HTERT RPE-1 (cell line): Measurements from ENCODE around the gene CLEC10A.

Experiments
- in situ Hi-C: fragments of 300-500 bp; cut with MboI; formaldehyde crosslinking; loops from 4 replicates; pipeline ENCODE4 v1.14.3; 2020; ENCODE audit warnings: low sequenced_read_pairs

The CLEC10A gene

DNA sequence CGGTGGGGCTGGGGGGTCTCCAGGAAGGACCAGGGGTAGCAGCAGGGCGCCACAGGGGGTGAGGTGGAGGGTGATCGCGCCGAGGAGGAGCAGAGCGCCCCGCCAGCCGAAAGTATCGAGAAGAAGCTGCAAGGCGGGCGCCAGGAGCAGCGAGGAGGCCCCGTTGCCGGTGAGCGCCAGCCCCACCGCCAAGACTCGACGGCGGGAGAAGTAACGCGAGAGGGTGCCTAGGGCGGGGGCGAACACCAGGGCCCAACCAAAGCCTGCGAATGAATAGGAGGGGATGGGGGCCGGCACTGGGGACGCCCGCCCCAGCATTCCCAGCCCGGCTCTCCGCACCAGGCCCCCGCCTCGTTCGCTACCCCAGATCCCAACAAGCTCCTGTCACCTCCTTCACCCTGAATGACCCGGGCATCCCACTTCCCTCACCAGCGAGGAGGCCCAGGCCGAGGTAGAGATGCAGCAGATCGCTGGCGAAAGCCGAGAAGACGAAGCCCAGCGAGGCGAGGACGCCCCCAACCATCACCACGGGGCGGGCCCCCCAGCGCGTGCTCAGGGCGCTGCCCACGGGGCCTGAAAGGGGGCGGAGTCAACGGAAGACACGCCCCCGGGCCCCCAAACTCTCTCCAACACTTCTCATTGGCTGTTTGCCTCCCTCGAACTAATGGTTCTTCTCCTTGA, 37.4 kb downstream of the CLEC10A start:
- in situ Hi-C loops: no loop called here

DNA sequence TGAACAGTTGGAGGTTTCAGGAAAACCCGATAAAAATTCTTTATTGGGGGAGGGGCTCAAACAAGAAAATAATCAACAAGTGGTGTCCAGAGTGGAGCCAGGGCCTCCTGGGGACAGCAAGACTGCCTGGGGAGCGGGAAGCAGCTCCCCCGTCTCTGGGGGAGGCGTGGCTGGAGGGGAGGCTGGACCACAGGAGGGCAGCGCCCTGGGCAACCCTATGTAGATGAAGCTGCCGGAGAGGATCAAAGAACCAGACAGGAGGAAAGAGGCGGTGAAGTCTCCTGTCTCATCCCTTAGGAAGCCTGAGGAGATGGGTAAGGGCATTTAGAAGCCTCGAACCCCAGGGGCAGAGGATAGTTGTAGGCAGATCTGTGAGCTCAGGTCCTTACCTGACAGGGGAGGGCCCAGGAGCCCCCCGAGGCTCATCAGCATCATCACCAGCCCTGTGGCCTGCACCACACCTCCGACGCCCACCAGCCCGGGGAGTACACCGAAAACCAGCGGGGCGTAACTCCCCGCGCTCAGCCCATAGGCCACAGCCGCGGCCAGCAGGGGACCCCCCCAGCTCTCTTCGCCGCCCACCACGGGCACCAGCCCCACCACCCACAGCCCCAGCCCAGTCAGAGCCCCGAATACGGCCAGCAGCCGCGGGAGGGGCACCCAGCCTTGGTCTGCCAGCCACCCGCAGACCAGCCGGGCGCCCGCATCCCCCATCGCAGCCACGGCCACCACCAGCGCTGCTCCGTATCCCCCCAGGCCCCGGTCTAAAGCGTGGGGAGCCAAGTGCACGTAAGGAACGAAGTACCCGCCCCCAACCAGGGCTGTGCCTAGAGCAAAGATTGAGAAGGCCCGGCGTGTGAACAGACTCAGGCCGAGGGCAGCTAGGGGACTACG, 38.2 kb downstream of the CLEC10A start:
- in situ Hi-C loops: no loop called here

DNA sequence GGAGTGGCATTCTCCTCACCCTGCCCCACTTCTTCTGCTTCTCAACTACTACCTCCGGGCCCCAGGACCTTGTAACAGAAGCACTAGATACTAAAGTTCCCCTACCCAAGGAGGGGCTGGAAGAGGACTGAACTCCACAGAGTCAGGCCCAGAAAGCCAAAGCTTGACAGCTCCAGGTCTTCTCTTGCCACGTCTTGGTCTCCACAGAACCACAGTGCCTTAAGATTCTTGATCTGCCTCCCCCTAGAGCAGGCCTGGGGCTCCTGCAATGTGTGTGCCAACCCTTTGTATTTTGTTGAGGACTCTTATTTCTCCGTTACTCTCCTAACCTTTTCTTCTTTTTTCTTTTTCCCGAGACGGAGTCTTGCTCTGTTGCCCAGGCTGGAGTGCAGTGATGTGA, 40.2 kb downstream of the CLEC10A start:
- in situ Hi-C loops: no loop called here

DNA sequence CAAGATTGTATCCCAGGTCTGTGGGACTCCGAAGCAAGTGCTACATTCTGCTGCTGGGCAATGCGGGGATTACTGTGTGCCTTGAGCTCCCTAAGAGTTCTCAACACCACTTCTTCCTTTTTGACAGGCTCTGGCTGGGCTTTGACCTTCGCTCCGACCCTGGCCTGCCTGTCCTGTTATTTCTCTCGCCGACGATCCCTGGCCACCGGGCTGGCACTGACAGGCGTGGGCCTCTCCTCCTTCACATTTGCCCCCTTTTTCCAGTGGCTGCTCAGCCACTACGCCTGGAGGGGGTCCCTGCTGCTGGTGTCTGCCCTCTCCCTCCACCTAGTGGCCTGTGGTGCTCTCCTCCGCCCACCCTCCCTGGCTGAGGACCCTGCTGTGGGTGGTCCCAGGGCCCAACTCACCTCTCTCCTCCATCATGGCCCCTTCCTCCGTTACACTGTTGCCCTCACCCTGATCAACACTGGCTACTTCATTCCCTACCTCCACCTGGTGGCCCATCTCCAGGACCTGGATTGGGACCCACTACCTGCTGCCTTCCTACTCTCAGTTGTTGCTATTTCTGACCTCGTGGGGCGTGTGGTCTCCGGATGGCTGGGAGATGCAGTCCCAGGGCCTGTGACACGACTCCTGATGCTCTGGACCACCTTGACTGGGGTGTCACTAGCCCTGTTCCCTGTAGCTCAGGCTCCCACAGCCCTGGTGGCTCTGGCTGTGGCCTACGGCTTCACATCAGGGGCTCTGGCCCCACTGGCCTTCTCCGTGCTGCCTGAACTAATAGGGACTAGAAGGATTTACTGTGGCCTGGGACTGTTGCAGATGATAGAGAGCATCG, 41.8 kb downstream of the CLEC10A start:
- in situ Hi-C loops: no loop called here

DNA sequence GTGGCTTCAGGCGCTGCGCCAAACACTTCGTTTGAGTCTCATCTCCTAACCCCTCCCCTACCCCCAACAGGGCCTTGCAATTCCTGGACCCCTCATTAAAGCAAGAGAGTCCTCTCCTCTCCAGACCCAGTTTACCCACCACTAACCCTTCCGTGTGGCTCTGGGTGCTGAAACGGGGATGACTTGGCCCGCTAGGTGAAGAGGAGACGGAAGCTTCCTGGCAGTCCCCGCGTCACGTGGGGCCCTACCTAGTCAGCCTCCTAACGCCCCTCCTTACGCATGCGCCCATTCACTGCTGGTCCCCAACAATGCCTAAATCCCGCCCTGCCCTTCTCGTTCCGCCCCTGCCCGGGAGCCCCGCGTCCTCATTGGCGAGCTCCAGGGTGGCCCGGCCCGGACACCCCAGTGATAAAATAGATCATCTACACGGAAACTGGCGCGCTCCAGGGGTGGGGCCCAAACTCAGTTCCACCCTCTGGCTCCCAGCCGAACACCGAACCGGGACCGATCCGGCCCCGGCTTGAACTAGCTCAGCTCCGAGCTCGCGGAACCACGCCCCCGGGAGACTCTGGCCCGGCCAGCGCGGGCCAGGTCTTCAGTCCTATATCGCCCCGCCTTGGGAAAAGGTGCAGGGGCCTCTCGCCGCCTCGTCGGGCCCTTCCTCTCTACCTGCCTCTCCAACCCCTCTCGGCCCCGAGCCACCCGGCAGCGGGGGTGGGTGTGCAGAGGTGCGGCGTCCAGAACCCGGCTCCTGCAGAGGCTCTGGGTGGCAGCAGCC, 44.3 kb downstream of the CLEC10A start, which contains the start of gene SLC16A13:
SLC16A13 (plus strand) TSS at position 425 of the 778 bp plus-strand sequence. CDS start 368 bp downstream, outside the sequence.
- in situ Hi-C loops: no loop called here

DNA sequence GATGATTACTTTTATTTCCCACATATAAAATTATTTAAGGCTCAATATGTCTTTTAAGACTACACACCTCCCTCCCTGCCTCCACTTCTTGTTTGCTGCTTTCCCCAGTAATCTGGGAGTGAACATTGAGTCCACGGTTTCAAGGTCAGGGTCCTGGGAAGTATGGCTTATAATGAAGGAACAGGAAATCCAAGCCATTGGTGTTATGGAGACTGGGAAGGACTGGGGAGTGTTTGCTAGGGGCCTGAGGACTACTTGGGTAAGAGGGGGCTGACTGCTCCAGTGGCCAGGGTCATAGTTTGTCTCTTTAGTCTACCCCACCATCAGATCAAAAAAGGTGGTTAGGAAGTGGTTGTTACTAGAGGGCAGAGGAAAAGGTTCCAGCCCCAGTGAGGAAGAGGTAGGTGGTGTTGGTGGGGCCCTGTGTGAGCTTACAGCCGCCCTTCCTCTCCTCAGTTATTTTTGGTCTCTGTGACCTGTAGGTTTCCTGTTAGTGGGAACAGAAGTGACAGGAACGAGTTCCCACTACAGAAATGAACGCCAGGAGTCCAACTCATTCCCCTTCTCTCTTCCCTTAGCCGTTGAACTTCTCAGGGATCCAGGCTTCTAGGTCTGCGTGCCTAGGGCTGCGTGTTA, 45.0 kb downstream of the CLEC10A start:
- in situ Hi-C loops: no loop called here

DNA sequence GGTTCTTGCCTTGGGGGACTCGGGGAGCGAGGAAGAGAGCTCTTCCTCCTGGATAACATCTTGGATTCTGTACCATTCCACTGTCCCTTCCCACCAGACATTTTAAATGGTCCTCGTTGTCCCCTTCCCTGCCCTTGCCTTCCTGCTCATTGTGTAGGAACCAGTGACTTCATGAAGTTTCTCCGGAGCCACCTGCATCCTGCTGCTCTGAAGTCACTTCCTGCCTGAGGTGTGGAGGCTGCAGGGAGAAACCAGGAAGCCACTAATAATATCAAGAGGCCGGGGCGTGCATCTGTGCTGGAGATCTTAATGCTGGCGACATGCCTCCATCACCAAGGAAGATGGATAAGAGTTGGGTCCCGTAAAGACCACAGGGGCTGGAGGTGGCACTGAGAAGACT, 50.4 kb downstream of the CLEC10A start:
- in situ Hi-C loops: no loop called here

DNA sequence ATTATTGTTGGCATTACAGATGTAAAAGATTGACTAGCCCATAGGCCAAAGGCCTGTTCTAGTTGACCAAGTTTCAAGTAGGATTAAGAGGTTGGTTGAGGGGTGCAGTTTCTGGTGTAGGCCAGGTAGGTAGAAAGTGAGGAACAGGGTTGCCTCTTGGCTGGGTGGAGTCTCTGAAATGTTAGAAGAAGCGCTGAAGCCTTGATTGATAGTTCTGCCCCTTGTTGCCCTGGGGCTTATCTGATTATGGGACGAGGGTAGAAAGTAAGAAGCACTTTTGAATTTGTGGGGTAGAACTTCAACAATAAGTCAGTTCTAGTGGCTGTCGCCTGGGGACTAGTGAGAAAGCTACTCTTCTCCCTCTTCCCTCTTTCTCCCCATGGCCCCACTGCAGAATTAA, 51.0 kb downstream of the CLEC10A start:
- in situ Hi-C loops: no loop called here

DNA sequence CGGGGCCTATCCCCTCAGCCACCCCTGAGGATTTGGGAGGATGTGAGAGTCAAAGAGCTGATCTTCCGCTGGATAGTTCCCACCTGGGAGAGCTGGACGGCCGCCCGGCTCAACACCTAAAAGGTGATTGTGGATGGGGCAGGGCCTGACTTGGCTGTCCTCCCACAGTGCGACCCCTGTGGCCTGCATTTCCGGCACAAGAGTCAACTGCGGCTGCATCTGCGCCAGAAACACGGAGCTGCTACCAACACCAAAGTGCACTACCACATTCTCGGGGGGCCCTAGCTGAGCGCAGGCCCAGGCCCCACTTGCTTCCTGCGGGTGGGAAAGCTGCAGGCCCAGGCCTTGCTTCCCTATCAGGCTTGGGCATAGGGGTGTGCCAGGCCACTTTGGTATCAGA, 52.7 kb downstream of the CLEC10A start:
- in situ Hi-C loops: no loop called here

DNA sequence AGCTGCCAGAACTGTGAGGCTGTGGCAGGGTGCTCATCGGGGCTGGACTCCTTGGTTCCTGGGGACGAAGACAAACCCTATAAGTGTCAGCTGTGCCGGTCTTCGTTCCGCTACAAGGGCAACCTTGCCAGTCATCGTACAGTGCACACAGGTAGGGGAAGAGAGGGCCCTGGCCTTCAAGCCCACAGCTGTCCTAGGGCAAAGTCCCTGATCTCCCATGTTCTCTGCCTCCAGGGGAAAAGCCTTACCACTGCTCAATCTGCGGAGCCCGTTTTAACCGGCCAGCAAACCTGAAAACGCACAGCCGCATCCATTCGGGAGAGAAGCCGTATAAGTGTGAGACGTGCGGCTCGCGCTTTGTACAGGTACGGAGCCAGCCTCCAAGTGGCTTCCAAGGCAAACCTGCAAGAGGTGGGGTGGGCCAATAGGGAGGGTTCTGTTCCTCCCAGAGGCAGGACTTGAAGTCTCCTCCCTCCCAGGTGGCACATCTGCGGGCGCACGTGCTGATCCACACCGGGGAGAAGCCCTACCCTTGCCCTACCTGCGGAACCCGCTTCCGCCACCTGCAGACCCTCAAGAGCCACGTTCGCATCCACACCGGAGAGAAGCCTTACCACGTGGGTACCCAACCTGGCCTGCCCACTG, 53.5 kb downstream of the CLEC10A start:
- in situ Hi-C loops: no loop called here

DNA sequence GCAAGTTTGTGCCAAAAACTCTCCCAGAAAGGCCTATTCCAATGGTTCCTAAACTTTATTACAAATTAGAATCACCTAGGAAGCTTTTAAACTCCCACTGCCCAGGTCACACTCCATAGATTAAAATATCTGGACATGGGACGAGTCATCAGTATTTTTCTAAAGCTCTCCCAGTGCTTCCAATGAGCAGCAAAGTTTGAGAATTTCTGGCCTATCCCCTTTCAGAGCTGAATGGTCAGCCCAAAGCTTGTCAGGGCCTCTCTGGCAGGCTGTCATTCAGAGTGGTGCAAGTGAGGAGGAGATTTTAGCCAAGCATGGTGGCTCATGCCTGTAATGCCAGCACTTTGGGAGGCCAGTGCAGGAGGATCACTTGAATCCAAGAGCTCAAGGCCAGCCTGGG, 54.8 kb downstream of the CLEC10A start:
- in situ Hi-C loops: no loop called here
